ENCODE results near the gene GFAP.

GRCh38 chr17:44916781-44917241 lies 1.5 kb upstream of the GFAP start:
- TF ChIP-seq CTCF (conservative IDR thresholded peaks at IDR 0.05 in 1 of 2, IDR thresholded peaks at IDR 0.05 in 1 of 2; ENCODE audit: low read depth in 1 of 2, low read length in 2 of 2) (no peak), EZH2 (IDR thresholded peaks at IDR 0.05; ENCODE audit: low read length, missing control alignments) (no peak)
